Ishikawa (cell line): ENCODE measurements around the gene KATNB1.

Experiments
- CEBPB ChIP-seq: IDR thresholded peaks from 2 replicates; pipeline ENCODE4 v1.6.1; 2012
- CREB1 ChIP-seq: IDR thresholded peaks from 2 replicates; pipeline ENCODE4 v1.6.1; 2012; ENCODE audit warnings: low read depth
- EGR1 ChIP-seq: IDR thresholded peaks from 2 replicates; pipeline ENCODE4 v1.6.1; 2012
- EP300 ChIP-seq: IDR thresholded peaks from 2 replicates; pipeline ENCODE4 v1.6.1; 2012; ENCODE audit warnings: borderline replicate concordance
- FOXM1 ChIP-seq: IDR thresholded peaks from 2 replicates; pipeline ENCODE4 v1.6.1; 2012; ENCODE audit warnings: low read depth, borderline replicate concordance
- NFIC ChIP-seq: IDR thresholded peaks from 2 replicates; pipeline ENCODE4 v1.6.1; 2012
- RAD21 ChIP-seq: IDR thresholded peaks from 2 replicates; pipeline ENCODE4 v1.6.1; 2012; ENCODE audit warnings: low read depth
- REST ChIP-seq: IDR thresholded peaks from 2 replicates; pipeline ENCODE4 v1.6.1; 2012; ENCODE audit warnings: low read depth, mild to moderate bottlenecking
- TAF1 ChIP-seq: IDR thresholded peaks from 2 replicates; pipeline ENCODE4 v1.6.1; 2012; ENCODE audit warnings: low read depth, mild to moderate bottlenecking
- TCF12 ChIP-seq: IDR thresholded peaks from 2 replicates; pipeline ENCODE4 v1.6.1; 2012; ENCODE audit warnings: low read depth
- TEAD4 ChIP-seq: IDR thresholded peaks from 2 replicates; pipeline ENCODE4 v1.6.1; 2012
- USF1 ChIP-seq: IDR thresholded peaks from 2 replicates; pipeline ENCODE4 v1.6.1; 2012
- YY1 ChIP-seq: IDR thresholded peaks from 2 replicates; pipeline ENCODE4 v1.6.1; 2012; ENCODE audit warnings: low read depth
- ZBTB7A ChIP-seq: IDR thresholded peaks from 2 replicates; pipeline ENCODE4 v1.6.1; 2012; ENCODE audit warnings: low read depth
- TF ChIP-seq, protein P1 (sequence below): IDR thresholded peaks from 2 replicates; pipeline ENCODE4 v1.6.1; 2012

Gene KATNB1

DNA sequence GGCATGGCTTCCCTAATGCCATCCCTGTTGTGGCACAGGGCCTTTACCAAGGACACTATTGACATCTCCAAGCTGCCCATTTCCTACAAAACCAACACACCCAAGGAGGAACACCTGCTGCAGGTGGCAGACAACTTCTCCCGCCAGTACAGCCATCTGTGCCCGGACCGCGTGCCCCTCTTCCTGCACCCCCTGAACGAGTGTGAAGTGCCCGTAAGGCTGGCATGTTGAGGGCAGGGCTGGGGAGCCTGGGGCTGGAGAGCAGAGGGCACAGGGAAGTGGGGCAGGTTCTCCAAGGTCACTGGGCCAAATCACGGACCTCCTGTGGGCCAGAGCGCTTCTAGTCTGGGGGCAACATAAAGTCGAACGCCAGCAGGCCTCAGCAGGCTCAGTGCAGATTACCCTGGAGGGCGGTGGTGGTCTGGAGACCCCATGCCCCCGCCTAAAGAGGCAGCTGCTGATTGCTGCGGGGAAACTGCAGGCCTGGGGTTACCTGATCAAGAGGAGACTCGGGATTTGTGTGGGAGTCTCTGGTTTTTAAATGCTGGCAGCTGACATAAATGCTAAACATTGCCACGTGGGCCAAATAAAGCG, 36.7 kb upstream of the KATNB1 start:
- TF ChIP-seq REST = no peak
- no peak for TF ChIP-seq TAF1
- TF ChIP-seq CREB1 = no peak
- TF ChIP-seq FOXM1 = no peak
- no peak for TF ChIP-seq USF1
- no peak for TF ChIP-seq EP300
- TF ChIP-seq, protein P1, sequence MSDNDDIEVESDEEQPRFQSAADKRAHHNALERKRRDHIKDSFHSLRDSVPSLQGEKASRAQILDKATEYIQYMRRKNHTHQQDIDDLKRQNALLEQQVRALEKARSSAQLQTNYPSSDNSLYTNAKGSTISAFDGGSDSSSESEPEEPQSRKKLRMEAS = no peak
- no peak for TF ChIP-seq EGR1
- TF ChIP-seq RAD21 = no peak
- no peak for TF ChIP-seq YY1

GRCh38 chr16:57699481-57699880, 36.1 kb upstream of the KATNB1 start:
- TF ChIP-seq EP300 (no peak), FOXM1 (no peak), CEBPB (no peak), EGR1 (no peak), YY1 (no peak), ZBTB7A (no peak), TEAD4 (no peak), REST (no peak), RAD21 (no peak), NFIC (no peak), USF1 (no peak), TAF1 (no peak), CREB1 (no peak)
- TF ChIP-seq, protein P1 = no peak

DNA sequence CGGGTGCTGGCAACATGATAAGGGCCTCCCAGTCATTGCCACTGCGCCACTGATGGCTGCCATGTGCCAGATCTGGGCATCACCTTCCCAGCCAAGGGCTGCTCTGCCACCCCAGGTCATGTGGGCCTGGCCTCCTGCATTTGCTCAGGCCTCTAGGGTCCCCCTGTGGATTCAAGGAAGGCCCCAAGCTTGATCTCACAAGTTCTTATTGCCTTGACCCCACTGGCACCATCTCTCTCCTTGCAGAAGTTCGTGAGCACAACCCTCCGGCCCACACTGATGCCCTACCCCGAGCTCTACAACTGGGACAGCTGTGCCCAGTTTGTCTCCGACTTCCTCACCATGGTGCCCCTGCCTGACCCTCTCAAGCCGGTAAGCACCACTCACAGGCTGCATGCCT, 35.7 kb upstream of the KATNB1 start:
- TF ChIP-seq FOXM1 (no peak), TCF12 (no peak), NFIC (no peak), CREB1 (no peak), TAF1 (no peak), YY1 (no peak), EP300 (no peak), ZBTB7A (no peak), USF1 (no peak), TEAD4 (no peak), EGR1 (no peak), REST (no peak), CEBPB (no peak), RAD21 (no peak)
- TF ChIP-seq, protein P1 = no peak
